RWPE1 (cell line): Measurements from ENCODE around the gene PRRX2.
A peak's percentile ranks its signal among the peaks of the same experiment; 100 is the strongest.

Experiments
- CTCF ChIA-PET: fragments of 350-600 bp; sonication (Branson Sonifier 250); formaldehyde crosslinking; extraction: SDS; loops from one replicate; lab custom pipeline; 2021; lab: Yijun Ruan, JAX
- POLR2A ChIA-PET: fragments of 400-600 bp; formaldehyde crosslinking; extraction: SDS; loops from one replicate; lab custom pipeline; 2020; ENCODE audit warnings: antibody characterized with exemption; ENCODE audit not compliant: low non-redundant PET; lab: Yijun Ruan, JAX
- DNase-seq: peaks from one replicate; pipeline ENCODE4 v3.0.0; 2012; ENCODE audit warnings: low spot score
- H3K27ac ChIP-seq: fragments of 450-650 bp; 2 replicates; pipeline ENCODE4 v1.5.1; 2017
- CTCF ChIP-seq: fragments of 450-650 bp; conservative IDR thresholded peaks from 2 replicates; pipeline ENCODE4 v1.5.1; 2017; ENCODE audit warnings: low read depth, mild to moderate bottlenecking

The PRRX2 gene

GRCh38 chr9:129624168-129624759 is 41.2 kb upstream of the PRRX2 start:
- H3K27ac ChIP-seq: peak overlapping the region; percentile 80
- peak; percentile 81 for DNase-seq
- POLR2A ChIA-PET: interaction anchor here (1.2 kb wide), 1 partner anchor 447 kb away, joined by 3 read pairs; the partner anchor contains the start of gene IER5L
- CTCF ChIA-PET: interaction anchor here (0.6 to 4.5 kb wide), 31 partner anchors 9 to 609 kb away, joined by 3 to 33 read pairs (median 4); partner anchors contain the start of genes DOLPP1 and IER5L
- peak; percentile 98 for TF ChIP-seq CTCF

GRCh38 chr9:129624947-129625346 is 40.5 kb upstream of the PRRX2 start:
- ChIA-PET POLR2A (interaction anchor here (1.2 kb wide), 1 partner anchor 447 kb away, joined by 3 read pairs; the partner anchor contains the start of gene IER5L), CTCF (interaction anchor here (0.6 to 4.5 kb wide), 17 partner anchors 11 to 871 kb away, joined by 3 to 33 read pairs (median 5); partner anchors contain the start of gene DOLPP1)
- TF ChIP-seq CTCF: no peak
- H3K27ac ChIP-seq: peak overlapping the region; percentile 80
- DNase-seq: no peak

DNA sequence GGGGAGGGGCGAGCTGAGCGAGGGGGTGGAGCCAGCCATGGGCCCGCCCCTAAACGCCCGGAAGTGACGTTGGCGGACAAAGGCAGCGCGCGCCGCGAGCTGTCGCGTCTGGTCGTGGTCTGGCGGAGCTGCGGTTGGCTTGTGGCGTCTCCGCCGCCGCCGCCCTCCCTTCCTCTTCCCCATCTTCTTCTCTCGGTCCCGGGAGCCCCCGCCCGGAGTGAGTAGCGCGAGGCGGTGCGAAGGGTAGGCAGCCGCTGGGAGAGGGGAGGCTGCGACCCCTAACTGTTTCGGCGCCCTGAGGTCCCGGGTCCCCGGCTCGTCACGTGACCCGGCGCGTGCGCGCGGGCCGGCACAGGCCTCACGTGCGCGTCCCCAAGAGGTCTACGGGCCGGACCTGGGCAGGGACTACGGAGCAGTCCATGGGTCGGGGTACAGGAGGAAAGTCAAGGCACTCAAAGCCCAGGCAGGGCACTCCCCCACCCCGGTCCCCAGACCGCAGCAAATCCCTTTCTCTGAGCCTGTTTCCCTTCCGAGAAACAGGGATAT is 39.3 kb upstream of the PRRX2 start, which contains the start of gene NTMT1:
NTMT1 (plus strand) TSS at position 85 of the 546 bp plus-strand sequence. CDS start 6,541 bp downstream, outside the sequence.
- peak within 1 kb of the TSS; percentile 80 for H3K27ac ChIP-seq
- peak; percentile 94 for DNase-seq
- ChIA-PET POLR2A (interaction anchor here (0.6 to 1.3 kb wide), 4 partner anchors 15 to 516 kb away, joined by 3 to 5 read pairs (median 3); partner anchors contain the start of gene CRAT), CTCF (interaction anchor here (0.6 to 4.5 kb wide), 7 partner anchors 13 to 574 kb away, joined by 3 to 33 read pairs (median 5); no protein-coding TSS in a partner anchor)
- no peak for TF ChIP-seq CTCF

DNA sequence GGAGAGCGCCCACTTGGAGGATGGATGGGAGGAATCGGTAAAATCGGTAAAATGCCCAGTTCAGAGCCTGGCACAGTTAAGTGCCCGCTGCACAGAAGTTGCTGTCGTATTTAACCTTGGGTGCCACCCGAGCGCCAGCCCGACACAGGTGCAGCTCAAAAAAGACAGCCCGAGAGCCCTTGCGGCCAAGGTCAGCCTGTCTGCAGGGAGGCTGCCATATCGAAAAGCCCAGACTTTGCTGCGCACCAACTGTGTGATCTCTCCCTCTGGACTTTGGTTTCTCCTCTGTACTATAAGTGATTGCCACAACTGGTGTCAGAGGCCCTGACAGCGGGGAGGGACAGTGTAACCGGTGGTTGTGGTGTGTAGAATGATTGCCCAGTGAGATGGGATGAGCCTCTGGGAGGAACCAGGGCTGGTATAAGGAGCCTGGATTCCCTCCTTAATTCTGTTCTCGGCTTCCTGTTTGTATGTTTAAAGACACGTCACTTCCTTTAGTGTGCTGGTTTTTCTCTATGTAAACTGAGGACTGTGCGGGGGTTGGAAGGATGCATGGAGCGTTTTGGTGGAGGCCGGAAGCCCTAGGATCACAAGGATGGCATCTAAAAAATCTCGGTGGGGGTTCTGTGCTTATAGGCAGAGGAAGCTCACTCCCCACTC is 38.7 kb upstream of the PRRX2 start:
- DNase-seq: no peak
- POLR2A ChIA-PET: interaction anchor here (1.3 kb wide), 1 partner anchor 16 kb away, joined by 3 read pairs; no protein-coding TSS in a partner anchor
- no peak for TF ChIP-seq CTCF
- CTCF ChIA-PET: interaction anchor here (0.5 to 4.5 kb wide), 3 partner anchors 12 to 487 kb away, joined by 4 to 33 read pairs (median 5); no protein-coding TSS in a partner anchor
- H3K27ac ChIP-seq: peak overlapping the region; percentile 80

DNA sequence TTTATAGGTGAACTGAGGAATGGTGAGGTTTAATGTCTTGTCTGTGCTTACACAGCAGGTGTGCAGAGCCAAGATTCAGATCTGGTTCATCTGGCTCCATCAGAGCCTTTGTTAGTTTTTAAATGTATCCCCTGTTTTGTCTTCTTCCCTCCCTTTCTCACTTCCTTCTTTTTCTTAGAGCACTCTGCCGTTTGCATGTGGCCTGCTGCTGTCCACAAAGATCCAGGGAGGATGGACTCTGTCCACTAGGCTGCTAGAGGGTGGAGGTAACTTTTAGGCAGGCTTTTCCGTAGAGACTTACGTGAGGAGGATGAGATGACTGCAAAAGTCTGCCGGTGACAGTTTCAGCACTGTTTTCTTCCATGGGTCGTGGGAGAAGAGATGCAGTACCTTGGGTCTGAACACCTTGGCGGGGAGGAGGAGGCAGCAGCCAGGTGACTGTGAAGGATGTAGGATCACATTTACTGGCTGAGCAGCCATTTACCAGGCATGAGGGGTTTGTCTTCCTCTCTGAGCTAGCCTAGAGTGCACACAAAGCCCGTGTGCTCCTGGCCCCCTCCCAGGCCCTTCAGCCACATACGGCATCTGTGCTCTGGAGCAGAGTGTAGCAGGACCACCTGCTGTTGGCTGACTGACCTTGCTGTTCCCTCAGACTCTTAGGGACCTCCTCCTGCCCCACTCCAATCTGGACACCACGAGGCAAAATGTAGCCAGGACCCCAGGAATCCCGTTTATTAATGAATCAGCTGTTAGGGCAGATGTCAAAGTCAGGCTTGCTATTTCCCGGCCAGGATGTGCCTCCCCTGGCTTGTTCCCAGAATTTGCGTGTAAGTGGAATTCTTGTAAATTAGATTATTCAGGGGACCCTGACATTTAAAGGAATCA is 37.6 kb upstream of the PRRX2 start:
- CTCF ChIA-PET: interaction anchor here (0.6 to 4.5 kb wide), 6 partner anchors 9 to 489 kb away, joined by 3 to 33 read pairs (median 3); no protein-coding TSS in a partner anchor
- POLR2A ChIA-PET: no interaction called here
- no peak for DNase-seq
- TF ChIP-seq CTCF: no peak
- H3K27ac ChIP-seq: peak overlapping the region; percentile 22
